GM12878 (cell line): Measurements from ENCODE around the gene SULT1A1.

Source experiments
- CHD2 ChIP-seq: IDR thresholded peaks from 2 replicates; pipeline ENCODE4 v1.6.1; 2011; ENCODE audit warnings: low read depth, low read length, improper control_type of control experiment, borderline replicate concordance
- CTCF ChIP-seq, 3 experiments: IDR thresholded peaks in 2 of 3; conservative IDR thresholded peaks in 1 of 3; 2 replicates each; pipeline ENCODE4 v1.5.1; 2011; ENCODE audit warnings: low read depth in 3 of 3, low read length in 3 of 3, mild to moderate bottlenecking in 3 of 3, control low read depth in 2 of 3, moderate library complexity in 2 of 3, inconsistent platforms in 1 of 3, mixed read lengths in 1 of 3; ENCODE audit not compliant: control insufficient read depth in 2 of 3, insufficient read depth in 1 of 3; ENCODE audit errors: extremely low read depth in 1 of 3
- HDAC6 ChIP-seq: fragments of 200-600 bp; sonication (generic); IDR thresholded peaks from one replicate; pipeline ENCODE4 v1.8.0; 2017; ENCODE audit warnings: antibody characterized with exemption; ENCODE audit not compliant: unreplicated experiment
- PML ChIP-seq: IDR thresholded peaks from 2 replicates; pipeline ENCODE4 v1.6.1; 2012; ENCODE audit warnings: low read length, inconsistent platforms
- POLR2A ChIP-seq: IDR thresholded peaks from 2 replicates; pipeline ENCODE4 v1.6.1; 2011; ENCODE audit warnings: low read depth, mild to moderate bottlenecking, low read length
- USF2 ChIP-seq: IDR thresholded peaks from 2 replicates; pipeline ENCODE4 v1.6.1; 2011; ENCODE audit warnings: low read depth, low read length, improper control_type of control experiment, borderline replicate concordance
- ZNF592 ChIP-seq: fragments of 450-650 bp; IDR thresholded peaks from 2 replicates; pipeline ENCODE4 v1.6.1; 2017; ENCODE audit warnings: mild to moderate bottlenecking, moderate library complexity

GRCh38 chr16:28587386-28587785 is 22.5 kb downstream of the SULT1A1 start:
- TF ChIP-seq POLR2A (no peak), CHD2 (no peak), ZNF592 (no peak), CTCF (IDR thresholded peaks at IDR 0.05 in 2 of 3, conservative IDR thresholded peaks at IDR 0.05 in 1 of 3; ENCODE audit: control insufficient read depth in 2 of 3, extremely low read depth in 1 of 3, insufficient read depth in 1 of 3, low read depth in 3 of 3, low read length in 3 of 3) (no peak), USF2 (no peak), HDAC6 (no peak), PML (no peak)
